NOMO-1 treated with DMSO at 0.1 percent for 48 hours (cell line): ENCODE measurements around the gene KLHL28.

ENCODE experiments used
- DNase-seq: peaks from one replicate; lab custom pipeline; 2025; ENCODE audit not compliant: unreplicated experiment; lab: John Stamatoyannopoulos, UW

Gene KLHL28

DNA sequence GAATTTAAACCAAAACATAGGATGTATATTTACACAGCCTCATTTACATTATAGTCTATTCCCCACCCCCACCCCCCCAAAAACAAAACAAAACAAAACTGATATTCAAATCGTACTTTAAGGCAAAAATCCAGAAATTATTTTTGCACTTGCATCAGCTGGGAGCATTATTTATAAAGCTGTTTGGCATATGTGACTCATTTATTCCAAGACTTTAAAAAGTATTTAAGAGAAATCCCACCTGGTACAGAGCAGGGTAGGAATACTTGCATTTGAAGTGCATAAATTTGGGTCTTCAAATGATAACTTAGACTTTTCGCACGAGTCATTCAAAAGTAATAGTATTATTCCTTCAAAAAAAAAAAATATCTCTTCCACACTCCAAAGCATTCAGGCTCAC lies 1.1 kb downstream of the KLHL28 start:
- DNase-seq, result no peak

DNA sequence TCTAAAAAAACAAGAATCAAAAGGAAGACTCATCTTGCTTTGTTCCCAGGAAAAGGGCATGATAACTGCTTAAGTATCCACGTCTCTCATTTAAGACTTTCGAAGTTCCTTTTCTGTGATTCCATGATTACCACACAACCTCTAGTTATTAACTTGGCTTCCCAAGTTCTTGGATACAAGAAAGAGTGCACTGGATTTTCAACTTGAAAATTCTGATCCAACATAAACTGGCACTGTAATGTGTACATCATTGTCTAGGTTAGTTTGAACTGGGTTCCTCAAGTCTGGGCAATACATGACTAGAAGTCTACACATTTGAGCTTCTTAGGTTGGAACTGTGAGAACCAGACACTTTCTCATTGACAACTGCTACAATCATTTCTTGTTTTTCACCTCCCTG lies 1.6 kb downstream of the KLHL28 start:
- no peak for DNase-seq

DNA sequence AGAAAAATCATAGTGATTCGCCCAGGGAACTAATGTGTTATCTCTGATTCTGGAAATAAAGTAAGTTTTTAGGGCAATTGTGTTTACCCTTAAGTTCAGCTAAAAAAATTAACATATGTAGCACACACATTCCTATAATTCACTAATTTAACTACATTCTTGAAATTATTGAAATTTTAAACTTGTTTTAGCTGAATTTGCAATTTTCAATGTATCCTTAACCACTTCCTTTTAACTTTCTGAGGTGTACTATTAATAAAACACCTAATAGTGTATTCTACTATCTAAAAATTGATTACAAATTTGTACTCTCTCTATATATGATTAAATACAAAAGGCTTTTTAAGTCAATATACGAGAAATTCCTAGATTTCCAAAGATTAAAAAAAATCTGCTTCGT lies 2.2 kb downstream of the KLHL28 start:
- DNase-seq, result no peak

DNA sequence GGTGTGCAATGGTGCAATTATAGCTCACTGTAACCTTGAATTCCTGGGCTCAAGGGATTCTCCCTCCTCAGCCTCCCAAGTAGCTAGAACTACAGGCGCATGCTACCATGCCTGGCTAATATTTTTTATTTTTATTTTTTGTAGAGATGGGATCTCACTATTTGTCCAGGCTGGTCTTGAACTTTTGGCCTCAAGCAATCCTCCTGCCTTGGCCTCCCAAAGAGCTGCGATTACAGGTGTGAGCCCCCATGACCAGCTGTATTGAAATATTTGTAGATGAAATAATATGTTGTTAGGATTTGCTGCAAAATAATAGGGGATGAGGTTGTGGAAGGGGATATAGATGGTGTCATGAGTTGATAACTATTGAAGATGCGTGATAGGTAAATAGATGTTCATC lies 4.9 kb downstream of the KLHL28 start:
- no peak for DNase-seq

DNA sequence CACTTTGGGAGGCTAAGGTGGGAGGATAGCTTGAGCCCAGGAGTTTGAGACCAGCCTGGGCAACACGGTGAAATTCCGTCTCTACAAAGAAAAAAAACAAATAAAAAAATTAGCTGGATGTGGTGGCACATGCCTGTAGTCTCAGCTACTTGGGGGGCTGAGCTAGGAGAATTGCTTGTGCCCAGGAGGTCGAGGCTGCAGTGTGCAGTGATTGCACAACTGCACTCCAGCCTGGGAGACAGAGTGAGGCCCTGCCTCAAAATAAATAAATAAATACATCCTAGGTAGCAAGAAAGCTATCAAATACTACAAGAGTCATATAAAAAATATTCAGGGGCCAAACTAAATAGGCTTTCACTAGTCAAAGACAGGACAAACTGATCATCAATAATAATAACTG lies 6.2 kb downstream of the KLHL28 start:
- no peak for DNase-seq

DNA sequence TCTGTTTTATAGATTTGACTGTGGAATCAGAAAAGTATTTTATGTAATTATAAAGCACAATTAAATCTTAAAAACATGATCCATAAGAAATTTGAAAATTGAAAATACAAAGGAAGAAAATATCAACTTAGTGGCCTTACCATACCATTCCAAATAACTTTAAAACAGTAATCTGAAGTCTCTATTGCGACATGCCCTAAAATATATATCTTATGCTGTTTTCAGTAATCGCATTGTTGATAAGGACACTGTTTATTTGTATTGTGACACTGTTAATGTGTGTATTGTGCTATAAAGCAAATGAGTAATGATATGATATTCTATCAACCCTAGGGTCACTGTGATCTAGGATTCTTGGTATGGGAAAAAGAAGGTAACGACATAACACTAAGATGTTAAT lies 7.0 kb downstream of the KLHL28 start:
- no peak for DNase-seq

DNA sequence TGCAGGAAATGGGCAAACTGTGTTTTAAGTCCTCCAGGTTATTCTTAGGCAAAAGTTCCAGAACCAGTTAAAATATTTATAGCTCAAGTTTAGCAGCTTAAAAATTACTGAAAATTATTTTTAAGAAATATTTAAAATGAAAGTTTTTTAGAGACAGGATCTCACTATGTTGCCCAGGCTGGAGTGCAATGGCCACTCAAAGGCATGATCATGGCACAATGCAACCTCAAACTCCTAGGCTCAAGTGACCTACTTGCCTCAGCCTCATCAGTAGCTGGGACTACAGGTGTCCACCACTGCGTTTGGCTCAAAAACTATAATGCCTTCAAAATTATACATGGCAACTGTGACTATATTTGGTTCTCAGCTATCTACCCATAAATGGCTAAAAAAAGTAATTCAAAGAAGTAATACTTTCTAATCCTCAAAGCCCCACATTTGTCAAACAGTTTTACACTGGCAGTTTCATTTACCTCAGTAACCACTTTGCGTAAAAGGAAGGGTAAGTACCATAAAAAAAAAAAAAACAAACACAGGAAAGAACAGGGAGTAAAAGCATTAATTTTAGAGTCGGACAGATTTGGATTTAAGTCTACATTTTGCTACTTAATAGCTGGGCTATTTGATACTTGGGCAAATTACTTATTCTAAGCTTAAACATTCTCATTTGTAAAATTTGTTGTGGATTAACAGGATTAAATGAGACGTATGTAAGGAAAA lies 9.2 kb downstream of the KLHL28 start:
- no peak for DNase-seq

DNA sequence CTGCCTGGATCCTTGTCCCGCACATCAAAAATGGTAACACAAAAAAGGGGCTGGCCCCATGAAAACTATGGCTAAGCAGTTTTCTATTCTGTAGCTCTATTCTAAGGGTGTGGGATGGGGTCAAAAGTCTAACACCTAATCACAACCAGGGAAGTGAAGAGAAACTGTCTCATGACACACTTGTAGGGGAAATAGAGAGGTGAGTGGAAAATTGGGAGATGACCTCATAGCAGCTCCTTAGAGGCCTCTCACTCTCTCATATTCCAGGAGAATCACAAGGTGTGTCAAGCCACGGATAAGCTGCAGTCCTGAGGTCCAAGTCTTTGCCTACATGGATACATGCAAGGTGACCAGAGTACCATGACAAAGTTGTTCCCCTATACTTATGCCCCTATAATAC lies 10.7 kb downstream of the KLHL28 start:
- DNase-seq, result no peak

DNA sequence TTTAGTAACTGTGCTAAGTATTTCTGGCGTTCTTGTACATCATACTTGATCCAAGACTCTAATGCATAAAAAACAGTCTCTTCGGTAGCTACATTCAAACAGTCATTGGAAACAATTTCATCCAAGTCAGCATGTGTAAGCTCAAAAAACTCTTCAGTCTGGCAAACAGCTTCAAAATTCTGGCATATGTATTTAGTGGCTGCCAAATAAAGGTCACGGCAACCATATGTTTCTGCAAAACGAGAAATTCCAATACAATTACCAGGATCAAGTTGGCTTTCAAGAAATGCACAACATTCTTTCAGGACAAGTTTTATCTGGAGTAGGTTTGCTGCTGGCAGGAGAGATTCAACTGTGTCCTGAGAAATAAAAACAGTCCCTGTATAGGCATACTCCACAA lies 16.5 kb downstream of the KLHL28 start:
- DNase-seq, result no peak

DNA sequence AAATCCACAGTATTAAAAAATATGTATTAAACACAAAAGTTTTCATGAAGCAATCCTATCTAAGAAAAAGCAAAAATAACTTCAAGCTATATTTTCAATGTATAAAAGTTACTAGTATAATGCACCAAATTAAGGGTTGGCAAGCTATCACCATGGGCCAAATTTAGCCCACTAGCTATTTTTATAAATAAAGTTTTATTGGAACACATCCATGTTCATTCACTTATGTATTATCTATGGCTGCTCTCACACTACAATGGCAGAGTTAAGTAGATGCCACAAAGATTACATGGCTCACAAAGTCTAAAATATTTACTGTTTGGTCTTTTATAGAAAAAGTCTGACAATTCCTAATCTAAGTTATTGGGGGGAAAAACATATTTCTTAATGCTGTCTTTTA lies 17.6 kb downstream of the KLHL28 start:
- DNase-seq, result no peak

DNA sequence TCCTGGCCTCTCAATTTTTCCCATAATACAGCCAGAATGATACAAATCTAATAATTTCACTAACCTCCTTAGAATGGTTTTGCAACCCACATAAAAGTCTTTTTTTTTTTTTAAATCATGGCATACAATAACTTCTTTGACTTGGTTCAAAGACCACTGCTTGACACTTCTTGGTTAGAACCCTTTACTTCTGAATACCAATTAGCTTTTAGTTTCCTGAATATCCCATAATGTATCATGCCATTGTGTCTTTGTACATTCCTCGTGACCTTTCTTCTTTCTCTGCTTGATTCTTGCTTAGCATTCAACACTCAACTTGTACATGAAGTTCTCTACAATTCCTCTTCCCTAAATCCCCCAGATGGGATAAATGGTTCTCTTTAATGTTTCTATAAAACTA lies 19.3 kb downstream of the KLHL28 start:
- no peak for DNase-seq

DNA sequence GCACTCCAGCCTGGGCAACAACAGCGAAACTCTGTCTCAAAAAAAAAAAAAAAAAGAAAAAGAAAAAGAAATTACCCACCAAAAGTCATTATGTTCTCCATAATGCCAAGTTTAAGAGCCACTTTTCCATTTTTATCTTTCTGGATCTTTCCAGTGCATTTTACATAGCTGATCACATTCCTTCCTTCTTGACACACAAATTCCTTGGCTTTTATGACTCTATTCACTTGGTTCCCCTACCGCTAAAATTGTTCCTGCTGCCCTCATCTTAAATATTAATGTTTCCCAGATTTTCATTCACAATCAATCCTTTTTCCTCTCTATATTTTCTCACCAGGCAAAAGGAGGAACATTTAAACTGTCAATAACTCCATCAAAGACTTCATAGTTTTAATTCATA lies 20.2 kb downstream of the KLHL28 start:
- no peak for DNase-seq

DNA sequence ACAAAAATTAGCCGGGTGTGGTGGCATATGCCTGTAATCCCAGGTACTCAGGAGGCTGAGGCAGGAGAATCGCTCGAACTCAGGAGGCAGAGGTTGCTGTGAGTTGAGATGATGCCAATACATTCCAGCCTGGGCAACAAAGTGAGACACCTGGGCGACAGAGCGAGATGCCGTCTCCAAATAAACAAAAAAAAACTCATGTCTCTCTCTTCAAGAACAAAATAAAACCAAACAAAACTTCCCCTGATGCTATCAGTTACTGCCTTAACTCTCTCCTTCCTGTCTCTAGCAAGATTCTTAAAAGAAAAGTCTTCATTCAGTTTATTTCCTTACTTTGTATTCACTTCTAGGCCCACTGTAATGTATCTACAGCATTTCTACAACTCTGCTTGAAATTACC lies 20.8 kb downstream of the KLHL28 start:
- DNase-seq, result no peak

DNA sequence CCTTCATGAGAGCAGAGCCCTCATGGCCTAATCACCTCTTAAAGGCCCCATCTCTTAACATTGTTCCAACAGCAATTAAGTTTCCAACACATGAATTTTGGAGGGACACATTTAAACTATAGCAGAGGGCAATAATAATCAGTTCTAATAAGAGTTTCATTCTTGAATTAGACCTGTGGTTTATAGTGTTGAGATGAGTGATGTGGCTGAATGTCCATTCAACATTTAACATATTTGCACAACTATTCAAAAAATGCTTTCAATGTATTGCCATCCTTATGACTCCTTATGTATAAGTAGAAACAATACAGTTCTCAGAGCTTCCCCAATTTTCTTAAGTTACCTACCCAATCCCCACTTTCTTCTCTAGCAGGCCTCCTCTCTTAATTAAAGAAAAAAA lies 21.5 kb downstream of the KLHL28 start:
- DNase-seq, result no peak

DNA sequence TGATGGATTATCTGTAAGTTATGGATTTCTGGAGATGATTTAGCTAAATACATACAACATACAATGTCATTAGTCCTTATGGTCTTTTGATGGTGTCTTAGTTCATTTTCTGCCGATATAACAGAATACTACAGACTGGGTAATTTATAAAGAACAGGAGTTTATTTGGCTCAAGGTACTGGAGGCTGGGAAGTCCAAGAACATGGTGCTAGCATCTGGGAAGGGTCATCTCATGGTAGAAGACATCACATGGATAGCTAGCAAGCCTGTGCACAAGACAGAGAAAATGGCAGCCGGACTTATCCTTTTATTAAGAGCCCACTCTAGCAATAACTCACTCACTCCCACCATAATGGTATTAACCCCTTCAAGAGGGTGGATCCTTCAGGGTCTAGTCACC lies 24.2 kb downstream of the KLHL28 start:
- no peak for DNase-seq

DNA sequence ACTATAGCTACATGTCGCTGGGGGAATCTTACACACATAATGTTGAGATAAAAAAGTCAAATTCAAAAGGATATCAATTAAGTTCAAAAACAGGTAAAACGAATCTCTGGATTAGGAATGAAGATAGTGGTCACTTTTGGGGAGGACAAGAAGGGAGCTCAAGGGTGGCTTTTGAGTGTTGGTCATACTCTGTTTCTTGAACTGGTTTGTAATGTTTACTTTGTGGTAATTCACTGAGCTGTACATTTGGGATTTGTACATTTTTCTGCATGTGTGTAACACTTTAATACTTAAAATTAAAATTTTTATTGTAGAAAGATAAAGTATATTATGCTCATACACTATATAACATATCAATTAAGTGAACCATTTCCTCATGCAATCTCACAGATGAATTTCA lies 26.6 kb downstream of the KLHL28 start:
- no peak for DNase-seq

DNA sequence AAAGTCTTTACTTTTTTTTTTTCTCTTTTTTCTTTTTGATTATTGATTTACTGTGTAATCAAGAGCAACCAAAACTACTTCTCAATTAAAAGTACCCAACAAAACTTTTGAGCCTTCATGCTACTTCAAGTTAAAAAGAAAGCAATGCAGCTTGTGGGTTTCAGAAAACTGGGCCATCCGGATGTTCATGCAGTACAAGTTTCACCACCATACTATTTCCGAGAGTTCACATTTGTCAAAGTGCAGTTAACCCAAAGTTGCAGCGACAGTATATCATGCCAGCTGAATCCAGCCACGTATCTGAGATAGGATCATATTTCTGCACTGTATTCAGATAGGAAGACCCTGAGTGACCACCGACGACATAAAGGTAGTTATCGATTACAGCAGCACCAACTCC lies 33.0 kb downstream of the KLHL28 start:
- DNase-seq, result no peak

DNA sequence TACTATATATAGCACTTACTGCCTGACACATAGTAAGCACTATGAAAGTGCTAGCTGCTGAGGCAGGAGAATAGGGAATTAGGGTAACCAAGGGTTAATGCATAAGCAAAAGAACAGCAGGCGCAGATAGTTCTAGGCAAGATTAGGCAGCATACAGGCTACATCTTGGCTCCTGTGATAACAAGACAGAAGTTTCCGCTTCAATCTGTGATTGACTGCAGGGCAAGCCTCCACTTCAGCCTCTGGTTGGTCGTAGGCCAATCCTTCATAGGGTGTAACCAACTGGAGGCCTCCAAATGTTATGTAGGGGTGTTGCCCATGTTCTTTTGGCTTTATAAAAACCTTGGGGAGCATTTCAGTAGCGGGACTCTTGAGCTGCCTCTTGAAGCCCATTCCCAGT lies 46.9 kb downstream of the KLHL28 start:
- DNase-seq, result no peak

DNA sequence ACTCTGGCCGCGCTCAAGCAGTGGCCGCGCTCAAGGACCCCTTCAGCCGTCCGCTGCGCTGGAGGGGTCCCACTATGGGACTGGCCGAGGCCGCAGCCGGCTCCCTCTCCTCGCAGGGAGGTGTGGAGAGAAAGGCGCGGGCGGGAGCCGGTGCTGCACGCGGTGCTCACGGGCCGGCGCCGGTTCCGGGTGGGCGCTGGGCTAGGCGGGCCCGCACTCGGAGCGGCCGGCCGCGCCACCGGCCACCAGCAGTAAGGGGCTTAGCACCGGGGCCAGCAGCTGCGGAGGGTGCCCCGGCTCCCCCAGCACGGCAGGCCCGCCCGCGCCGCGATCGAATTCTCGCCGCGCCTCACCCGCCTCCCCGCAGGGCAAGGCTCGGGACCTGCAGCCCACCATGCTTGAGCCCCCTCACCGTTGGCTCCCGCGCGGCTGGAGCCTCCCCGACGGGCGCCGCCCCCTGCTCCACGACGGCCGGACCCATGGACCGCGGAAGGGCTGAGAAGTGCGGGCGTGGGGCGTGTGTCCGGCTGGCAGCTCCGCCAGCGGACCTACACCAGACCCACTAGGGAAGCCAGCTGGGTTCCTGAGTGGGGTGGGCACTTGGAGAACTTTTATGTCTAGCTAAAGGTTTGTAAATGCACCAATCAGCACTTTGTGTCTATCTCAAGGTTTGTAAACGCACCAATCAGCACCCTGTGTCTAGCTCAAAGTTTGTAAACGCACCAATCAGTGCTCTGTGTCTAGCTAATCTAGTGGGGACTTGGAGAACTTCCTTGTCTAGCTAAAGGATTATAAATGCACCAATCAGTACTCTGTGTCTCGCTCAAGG lies 49.5 kb downstream of the KLHL28 start:
- DNase-seq, result no peak

DNA sequence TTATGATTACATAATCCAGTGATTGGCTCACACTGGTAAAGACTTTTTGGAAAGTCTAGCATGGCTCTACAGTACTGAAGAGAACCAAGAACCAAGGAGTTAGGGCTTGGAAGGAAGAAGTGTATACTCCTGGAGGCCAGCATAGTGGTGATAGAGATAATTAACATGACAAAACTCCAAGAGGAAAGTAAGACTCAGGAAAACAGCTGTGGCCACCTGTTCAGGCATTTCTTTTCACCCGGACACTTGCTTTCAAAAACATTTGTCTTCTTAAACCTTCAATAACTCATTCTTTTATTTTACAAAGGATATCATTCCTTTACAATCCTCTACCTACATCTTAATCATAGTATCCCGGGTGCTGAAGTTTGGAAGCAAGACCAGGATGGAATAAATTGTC lies 50.9 kb downstream of the KLHL28 start:
- DNase-seq, result no peak

DNA sequence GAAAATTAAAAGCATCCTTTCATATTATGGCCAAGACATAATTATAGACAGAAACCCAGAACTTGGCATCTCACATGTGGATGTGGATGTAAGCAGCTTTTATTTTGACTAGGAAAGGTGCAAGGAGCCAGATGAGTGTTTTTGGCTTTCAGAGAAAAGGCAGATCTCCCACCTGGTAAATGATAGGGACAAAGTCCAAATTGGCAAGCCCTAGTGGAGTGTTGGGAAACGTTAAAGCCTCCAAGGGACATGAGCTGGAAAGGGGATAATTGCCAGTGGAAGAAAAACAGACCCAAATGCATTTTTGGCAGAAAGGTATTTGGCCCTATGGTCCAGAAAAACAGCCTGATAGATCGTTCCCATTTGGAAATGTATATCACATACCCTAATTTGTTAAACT lies 60.1 kb downstream of the KLHL28 start:
- DNase-seq, result no peak

DNA sequence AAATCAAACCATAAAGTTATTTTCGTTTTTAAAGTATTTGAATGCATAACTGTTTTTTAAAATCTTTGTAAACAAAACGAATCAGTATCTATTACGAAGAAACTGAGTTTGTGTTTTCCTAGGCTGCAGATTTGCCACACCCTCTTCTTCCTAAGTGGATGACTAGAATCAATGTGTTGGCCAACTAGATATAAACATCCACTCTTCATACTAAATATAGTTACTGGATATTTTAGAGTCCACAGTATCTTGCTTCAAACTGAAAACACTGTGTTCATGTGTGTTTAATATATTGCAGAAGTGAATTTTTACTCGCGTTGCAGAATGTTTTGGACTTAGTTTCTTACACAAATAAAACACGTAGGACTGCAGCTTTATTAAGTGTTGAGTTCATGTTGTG lies 63.2 kb downstream of the KLHL28 start:
- no peak for DNase-seq

DNA sequence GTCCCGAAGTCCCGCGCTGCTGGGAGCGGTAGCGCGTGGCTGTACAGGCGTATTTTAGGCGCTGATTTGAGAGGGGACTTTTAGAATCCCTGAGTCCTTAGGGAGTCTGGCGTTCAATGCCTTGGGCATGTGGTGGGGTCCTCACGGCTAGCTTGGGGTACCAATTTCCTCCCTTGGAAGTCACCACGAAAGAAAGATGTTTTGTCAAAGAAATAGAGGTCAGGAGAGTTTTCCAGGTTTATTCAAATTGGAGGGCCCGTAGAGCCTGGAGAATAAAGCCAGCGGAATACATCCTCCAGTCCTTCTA lies 63.9 kb downstream of the KLHL28 start:
- no peak for DNase-seq
